ENCODE results near the gene SLC6A7. TPM values are rescaled to one million over a fixed set of nuclear protein-coding genes. Genes with fewer than 3 reads are reported as not detected.
"Not testable (repeated sequence)": the region's sequence is repeated elsewhere in the genome, so short reads cannot be mapped to it uniquely, and the experiment has no call there.

Gene SLC6A7
- total and polyA plus RNA-seq, 7 donors = 0.46 to 10.8 (median 0.60) TPM; not detected in 4

DNA sequence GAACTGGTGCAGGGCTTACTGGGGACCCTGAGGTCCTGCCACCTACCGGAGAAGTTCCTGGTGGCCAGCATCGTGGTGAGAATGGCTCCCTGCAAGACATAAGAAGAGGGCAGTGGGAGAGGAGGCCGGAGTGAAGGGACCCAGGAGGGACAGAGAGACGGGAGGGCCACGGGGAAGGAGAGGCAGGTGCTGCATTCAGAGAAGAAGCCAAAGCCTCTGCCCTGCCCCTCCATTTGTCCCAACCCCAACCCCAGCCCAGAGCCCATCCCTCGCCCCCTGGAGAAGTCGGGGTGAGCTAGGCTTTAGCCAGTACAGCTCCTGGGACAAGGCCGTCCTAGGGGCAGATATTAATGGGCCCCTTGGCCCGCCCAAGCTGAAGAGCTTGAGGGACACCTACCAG is 57.9 kb downstream of the SLC6A7 start:
- Histone ChIP-seq H3K4me1 (peaks cover 0 to 16% (median 13%) of the 10 kb centered on the region in 4 donors), H3K36me3 (no peaks in the 10 kb centered on the region), H3K27ac (no peak overlapping the region), H3K4me3 (no peak overlapping the region), H3K9me3 (no peaks in the 10 kb centered on the region), H3K27me3 (no peaks in the 10 kb centered on the region)
- no peak for TF ChIP-seq EP300 (IDR thresholded peaks at IDR 0.05)
- TF ChIP-seq, protein P1, sequence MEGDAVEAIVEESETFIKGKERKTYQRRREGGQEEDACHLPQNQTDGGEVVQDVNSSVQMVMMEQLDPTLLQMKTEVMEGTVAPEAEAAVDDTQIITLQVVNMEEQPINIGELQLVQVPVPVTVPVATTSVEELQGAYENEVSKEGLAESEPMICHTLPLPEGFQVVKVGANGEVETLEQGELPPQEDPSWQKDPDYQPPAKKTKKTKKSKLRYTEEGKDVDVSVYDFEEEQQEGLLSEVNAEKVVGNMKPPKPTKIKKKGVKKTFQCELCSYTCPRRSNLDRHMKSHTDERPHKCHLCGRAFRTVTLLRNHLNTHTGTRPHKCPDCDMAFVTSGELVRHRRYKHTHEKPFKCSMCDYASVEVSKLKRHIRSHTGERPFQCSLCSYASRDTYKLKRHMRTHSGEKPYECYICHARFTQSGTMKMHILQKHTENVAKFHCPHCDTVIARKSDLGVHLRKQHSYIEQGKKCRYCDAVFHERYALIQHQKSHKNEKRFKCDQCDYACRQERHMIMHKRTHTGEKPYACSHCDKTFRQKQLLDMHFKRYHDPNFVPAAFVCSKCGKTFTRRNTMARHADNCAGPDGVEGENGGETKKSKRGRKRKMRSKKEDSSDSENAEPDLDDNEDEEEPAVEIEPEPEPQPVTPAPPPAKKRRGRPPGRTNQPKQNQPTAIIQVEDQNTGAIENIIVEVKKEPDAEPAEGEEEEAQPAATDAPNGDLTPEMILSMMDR (IDR thresholded peaks at IDR 0.05) = no peak
- TF ChIP-seq POLR2A (IDR thresholded peaks at IDR 0.05) = no peak
- no peak for TF ChIP-seq POLR2AphosphoS5 (IDR thresholded peaks at IDR 0.05)
- DNase-seq = no peak
- WGBS, 2 donors = 91 to 93% methylated on average over 9 of the region's 9 CpGs
- intact Hi-C loops (cut with DNase I) = no loop called here

DNA sequence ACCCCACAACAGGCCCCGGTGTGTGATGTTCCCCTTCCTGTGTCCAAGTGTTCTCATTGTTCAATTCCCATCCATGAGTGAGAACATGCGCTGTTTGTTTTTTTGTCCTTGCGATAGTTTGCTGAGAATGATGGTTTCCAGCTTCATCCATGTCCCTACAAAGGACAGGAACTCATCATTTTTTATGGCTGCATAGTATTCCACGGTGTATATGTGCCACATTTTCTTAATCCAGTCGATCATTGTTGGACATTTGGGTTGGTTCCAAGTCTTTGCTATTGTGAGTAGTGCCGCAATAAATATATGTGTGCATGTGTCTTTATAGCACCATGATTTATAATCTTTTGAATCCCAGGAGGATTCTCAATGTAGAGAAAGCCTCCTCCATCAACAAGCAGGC is 58.6 kb downstream of the SLC6A7 start:
- H3K27me3 ChIP-seq; H3K4me3 ChIP-seq; H3K36me3 ChIP-seq; H3K9me3 ChIP-seq; DNase-seq; intact Hi-C loops (cut with DNase I); H3K27ac ChIP-seq: not testable (repeated sequence)
- 81 to 91% methylated on average over 6 of the region's 6 CpGs for WGBS, 2 donors
- H3K4me1 ChIP-seq = peaks cover 0 to 16% (median 13%) of the 10 kb centered on the region in 4 donors

DNA sequence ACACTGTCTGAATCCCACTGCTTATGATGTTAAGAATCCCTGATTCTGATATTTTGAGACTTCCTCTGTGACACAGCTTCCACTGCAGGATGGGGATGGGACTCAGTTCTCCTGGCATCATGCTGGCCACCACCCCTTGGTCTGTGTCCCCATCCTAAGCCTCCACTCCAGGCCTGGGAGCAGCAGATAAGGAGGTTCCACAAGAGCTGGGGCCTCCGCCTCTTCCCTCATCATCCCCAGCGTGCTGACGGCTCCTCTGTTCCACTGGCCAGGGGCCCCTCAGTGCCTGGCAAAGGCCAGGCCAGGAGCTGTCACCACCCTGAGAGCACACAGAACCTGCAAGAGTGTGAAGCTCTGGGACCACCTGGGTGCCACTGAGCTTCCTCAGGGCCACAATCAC is 59.1 kb downstream of the SLC6A7 start:
- H3K4me3 ChIP-seq = no peak overlapping the region
- DNase-seq = no peak
- no peaks in the 10 kb centered on the region for H3K9me3 ChIP-seq
- H3K4me1 ChIP-seq = peaks cover 0 to 16% (median 13%) of the 10 kb centered on the region in 4 donors
- intact Hi-C loops (cut with DNase I) = no loop called here
- TF ChIP-seq POLR2A (IDR thresholded peaks at IDR 0.05) (no peak), EP300 (IDR thresholded peaks at IDR 0.05) (no peak), POLR2AphosphoS5 (IDR thresholded peaks at IDR 0.05) (no peak)
- TF ChIP-seq, protein P1 (IDR thresholded peaks at IDR 0.05) = no peak
- H3K27ac ChIP-seq = no peak overlapping the region
- 96 to 98% methylated on average over 3 of the region's 3 CpGs for WGBS, 2 donors
- no peaks in the 10 kb centered on the region for H3K27me3 ChIP-seq
- no peaks in the 10 kb centered on the region for H3K36me3 ChIP-seq

DNA sequence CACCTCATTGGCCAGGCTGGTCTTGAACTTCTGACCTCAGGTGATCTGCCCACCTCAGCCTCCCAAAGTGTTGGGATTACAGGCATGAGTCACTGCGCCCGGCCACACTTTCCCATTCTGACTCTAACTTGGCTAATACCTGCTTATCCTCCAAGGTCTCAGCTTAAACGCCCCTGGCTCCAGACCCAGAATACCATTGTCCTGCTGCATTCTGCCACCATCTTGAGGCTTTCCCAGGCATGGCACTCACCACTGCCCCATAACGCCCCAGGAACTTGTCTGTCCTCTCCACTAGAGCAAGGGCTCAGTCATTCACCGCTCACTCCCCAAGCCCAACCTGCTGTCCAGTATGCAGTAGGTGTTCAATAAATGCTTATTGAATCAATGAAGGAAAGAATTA is 59.9 kb downstream of the SLC6A7 start:
- Histone ChIP-seq H3K4me1 (peaks cover 0 to 13% (median 11%) of the 10 kb centered on the region in 4 donors), H3K4me3 (no peak overlapping the region), H3K9me3 (no peaks in the 10 kb centered on the region), H3K27ac (no peak overlapping the region), H3K36me3 (no peaks in the 10 kb centered on the region), H3K27me3 (no peaks in the 10 kb centered on the region)
- TF ChIP-seq, protein P1 (IDR thresholded peaks at IDR 0.05) = no peak
- no peak for TF ChIP-seq POLR2AphosphoS5 (IDR thresholded peaks at IDR 0.05)
- no peak for TF ChIP-seq POLR2A (IDR thresholded peaks at IDR 0.05)
- TF ChIP-seq EP300 (IDR thresholded peaks at IDR 0.05) = no peak
- 87 to 90% methylated on average over 5 of the region's 5 CpGs for WGBS, 2 donors
- DNase-seq = no peak
- intact Hi-C loops (cut with DNase I) = no loop called here

DNA sequence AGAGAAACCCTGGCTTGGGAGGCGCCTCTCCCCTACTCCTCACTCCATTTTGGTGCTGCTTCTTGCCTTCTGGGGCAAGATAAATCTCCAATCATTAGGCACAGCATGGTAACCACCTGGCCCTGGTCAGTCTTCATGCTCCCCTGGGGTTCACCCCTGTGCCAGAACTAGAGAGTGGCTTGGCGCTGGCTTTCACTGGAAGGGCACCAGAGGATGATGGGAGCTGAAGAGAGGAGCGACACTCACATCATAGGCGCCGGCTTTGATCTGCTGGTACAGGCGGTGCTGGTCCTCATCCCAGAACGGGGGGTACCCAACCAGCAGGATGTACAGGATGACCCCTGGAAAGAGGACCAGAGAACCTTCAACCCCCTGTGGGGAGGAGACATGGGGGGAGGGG is 61.6 kb downstream of the SLC6A7 start:
- intact Hi-C loops (cut with DNase I) = no loop called here
- Histone ChIP-seq H3K27me3 (no peaks in the 10 kb centered on the region), H3K27ac (no peak overlapping the region), H3K9me3 (no peaks in the 10 kb centered on the region), H3K36me3 (no peaks in the 10 kb centered on the region), H3K4me3 (no peak overlapping the region), H3K4me1 (no peaks in the 10 kb centered on the region)
- DNase-seq = no peak
- TF ChIP-seq EP300 (IDR thresholded peaks at IDR 0.05) (no peak), POLR2AphosphoS5 (IDR thresholded peaks at IDR 0.05) (no peak), POLR2A (IDR thresholded peaks at IDR 0.05) (no peak)
- TF ChIP-seq, protein P1 (IDR thresholded peaks at IDR 0.05) = no peak
- WGBS, 2 donors = 92 to 94% methylated on average over 7 of the region's 7 CpGs

Measured in sigmoid colon (tissue), 7 donors.